GM12878 (cell line): Measurements from ENCODE around the gene SLC34A3.

Experiments used
- CEBPB ChIP-seq, 2 experiments: fragments of 150-350 bp in 1 of 2; IDR thresholded peaks; 2 replicates each; pipeline ENCODE4 v1.6.1; 2012 to 2014; ENCODE audit warnings: low read depth in 2 of 2, low read length in 2 of 2, borderline replicate concordance in 1 of 2, inconsistent platforms in 1 of 2
- CREB1 ChIP-seq: IDR thresholded peaks from 2 replicates; pipeline ENCODE4 v1.6.1; 2012; ENCODE audit warnings: low read depth, mild to moderate bottlenecking, inconsistent platforms
- CTCF ChIP-seq, 3 experiments: IDR thresholded peaks in 2 of 3; conservative IDR thresholded peaks in 1 of 3; 2 replicates each; pipeline ENCODE4 v1.5.1; 2011; ENCODE audit warnings: low read depth in 3 of 3, low read length in 3 of 3, mild to moderate bottlenecking in 3 of 3, control low read depth in 2 of 3, moderate library complexity in 2 of 3, inconsistent platforms in 1 of 3, mixed read lengths in 1 of 3; ENCODE audit not compliant: control insufficient read depth in 2 of 3, insufficient read depth in 1 of 3; ENCODE audit errors: extremely low read depth in 1 of 3
- E4F1 ChIP-seq: fragments of 450-650 bp; IDR thresholded peaks from 2 replicates; pipeline ENCODE4 v1.6.1; 2018; ENCODE audit warnings: borderline replicate concordance, mild to moderate bottlenecking; ENCODE audit not compliant: partially characterized antibody
- EZH2 ChIP-seq: IDR thresholded peaks from 2 replicates; pipeline ENCODE4 v1.6.1; 2012; ENCODE audit warnings: low read depth, mild to moderate bottlenecking, control low read depth, inconsistent platforms, low read length, borderline replicate concordance; ENCODE audit not compliant: control insufficient read depth
- MYC ChIP-seq: IDR thresholded peaks from 2 replicates; pipeline ENCODE4 v1.6.1; 2011; ENCODE audit warnings: mild to moderate bottlenecking, low read length, moderate library complexity, inconsistent platforms; ENCODE audit not compliant: insufficient read depth, insufficient replicate concordance, insufficient read length, severe bottlenecking
- RCOR1 ChIP-seq: conservative IDR thresholded peaks from 2 replicates; pipeline ENCODE4 v1.6.1; 2012; ENCODE audit warnings: low read depth, low read length, improper control_type of control experiment
- REST ChIP-seq: IDR thresholded peaks from 2 replicates; pipeline ENCODE4 v1.6.1; 2012; ENCODE audit warnings: mild to moderate bottlenecking, low read depth, low read length
- ZSCAN29 ChIP-seq: fragments of 450-650 bp; IDR thresholded peaks from 2 replicates; pipeline ENCODE4 v1.6.1; 2017; ENCODE audit warnings: mild to moderate bottlenecking, moderate library complexity

GRCh38 chr9:137188086-137188489 is 42.6 kb upstream of the SLC34A3 start:
- TF ChIP-seq CEBPB (IDR thresholded peaks at IDR 0.05; ENCODE audit: borderline replicate concordance in 1 of 2, low read depth in 2 of 2, low read length in 2 of 2) (no peak), EZH2 (no peak), CTCF (IDR thresholded peaks at IDR 0.05 in 2 of 3, conservative IDR thresholded peaks at IDR 0.05 in 1 of 3; ENCODE audit: control insufficient read depth in 2 of 3, extremely low read depth in 1 of 3, insufficient read depth in 1 of 3, low read depth in 3 of 3, low read length in 3 of 3) (no peak), REST (no peak), CREB1 (no peak), RCOR1 (no peak), ZSCAN29 (no peak), MYC (no peak), E4F1 (no peak)
